MM.1S (cell line): ENCODE measurements around the gene C16orf78.
"Not testable (repeated sequence)": the region's sequence is repeated elsewhere in the genome, so short reads cannot be mapped to it uniquely, and the experiment has no call there.

Experiments
- DNase-seq: peaks from one replicate; pipeline ENCODE4 v3.0.0-alpha.2; 2015
- H2AFZ ChIP-seq: fragments of 300-600 bp; sonication (generic); 2 replicates; pipeline ENCODE4 v1.6.0; 2016; ENCODE audit warnings: antibody characterized with exemption, low read length
- H3F3A ChIP-seq: fragments of 300-600 bp; sonication (generic); 2 replicates; pipeline ENCODE4 v1.6.1; 2016; ENCODE audit warnings: mild to moderate bottlenecking, antibody characterized with exemption, low read length, moderate library complexity, mixed read lengths; ENCODE audit not compliant: insufficient read depth
- H3K27ac ChIP-seq: fragments of 300-600 bp; sonication (generic); 2 replicates; pipeline ENCODE4 v1.5.1; 2016; ENCODE audit warnings: mild to moderate bottlenecking, low read length
- H3K27me3 ChIP-seq: fragments of 300-600 bp; sonication (generic); replicated peaks from 2 replicates; pipeline ENCODE4 v1.6.0; 2016; ENCODE audit warnings: low read length; ENCODE audit not compliant: insufficient read depth
- H3K36me3 ChIP-seq: fragments of 300-600 bp; sonication (generic); replicated peaks from 2 replicates; pipeline ENCODE4 v1.6.1; 2016; ENCODE audit warnings: mild to moderate bottlenecking, low read length, mixed read lengths; ENCODE audit not compliant: insufficient read depth
- H3K4me1 ChIP-seq: fragments of 300-600 bp; sonication (generic); 2 replicates; pipeline ENCODE4 v1.6.1; 2016; ENCODE audit warnings: low read length, mixed read lengths
- H3K4me2 ChIP-seq: fragments of 300-600 bp; sonication (generic); 2 replicates; pipeline ENCODE4 v1.6.0; 2016; ENCODE audit warnings: low read depth, low read length
- H3K4me3 ChIP-seq: fragments of 300-600 bp; sonication (generic); 2 replicates; pipeline ENCODE4 v1.5.1; 2016; ENCODE audit warnings: low read length, mixed read lengths
- H3K79me2 ChIP-seq: fragments of 300-600 bp; sonication (generic); 2 replicates; pipeline ENCODE4 v1.6.1; 2016; ENCODE audit warnings: mixed run types, low read length, mixed read lengths
- H3K9ac ChIP-seq: fragments of 300-600 bp; sonication (generic); 2 replicates; pipeline ENCODE4 v1.6.1; 2016; ENCODE audit warnings: low read length, mixed read lengths
- H3K9me2 ChIP-seq: fragments of 300-600 bp; sonication (generic); replicated peaks from 2 replicates; pipeline ENCODE4 v1.6.1; 2016; ENCODE audit warnings: mild to moderate bottlenecking, low read length, mixed read lengths; ENCODE audit not compliant: insufficient read depth
- H3K9me3 ChIP-seq: fragments of 300-600 bp; sonication (generic); replicated peaks from 2 replicates; pipeline ENCODE4 v1.6.1; 2016; ENCODE audit warnings: mild to moderate bottlenecking, low read length, mixed read lengths; ENCODE audit not compliant: insufficient read depth
- H4K20me1 ChIP-seq: fragments of 300-600 bp; sonication (generic); 2 replicates; pipeline ENCODE4 v1.6.1; 2016; ENCODE audit warnings: mild to moderate bottlenecking, low read length, moderate library complexity, mixed read lengths; ENCODE audit not compliant: insufficient read depth
- EZH2 ChIP-seq: fragments of 300-600 bp; sonication (generic); optimal IDR thresholded peaks from 2 replicates; pipeline ENCODE3; 2017; ENCODE audit warnings: low read depth, mild to moderate bottlenecking, antibody characterized with exemption, low read length, mixed read lengths
- EZH2phosphoT487 ChIP-seq: fragments of 300-600 bp; sonication (generic); IDR thresholded peaks from 2 replicates; pipeline ENCODE4 v1.6.1; 2018; ENCODE audit warnings: antibody characterized with exemption, low read length
- TF ChIP-seq, protein P1 (sequence below): fragments of 300-600 bp; sonication (generic); IDR thresholded peaks from 2 replicates; pipeline ENCODE4 v1.5.1; 2016; ENCODE audit warnings: antibody characterized with exemption, low read length, mixed read lengths

Gene C16orf78

DNA sequence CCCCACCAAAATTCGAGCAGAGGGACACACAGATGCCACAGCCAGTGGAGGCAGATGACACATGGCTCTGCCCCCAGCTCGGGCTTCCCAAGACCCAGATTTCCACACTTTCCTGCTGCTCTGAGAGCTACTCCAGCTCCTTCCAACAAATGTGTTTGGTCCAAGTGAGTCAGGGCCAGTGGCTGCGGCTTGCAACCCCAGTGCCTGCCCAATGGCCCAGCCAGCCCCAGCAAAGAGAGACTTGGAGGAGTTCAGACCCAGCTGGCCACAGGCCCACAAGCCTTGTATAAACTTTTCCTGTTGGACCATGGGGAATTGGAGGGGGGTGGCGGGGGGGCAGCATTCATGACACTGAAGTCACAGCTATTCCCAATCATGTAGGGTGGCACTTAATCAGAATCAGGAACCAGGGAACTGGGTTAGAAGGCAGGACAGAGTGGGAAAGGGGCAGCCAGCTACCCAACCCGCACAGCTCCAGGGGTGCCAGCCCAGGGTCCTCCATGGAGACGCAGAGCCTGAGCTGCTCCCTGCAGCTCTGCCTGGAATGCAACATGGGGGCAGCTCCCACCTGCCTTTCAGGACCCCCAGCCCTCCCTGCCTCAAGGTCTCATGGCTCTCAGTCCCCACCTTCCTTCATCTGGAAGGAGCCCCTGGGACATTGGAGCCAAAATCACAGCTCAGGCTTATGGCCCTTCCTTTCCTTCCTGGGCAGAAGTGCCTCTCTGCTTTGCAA lies 17.5 kb upstream of the C16orf78 start:
- H4K20me1 ChIP-seq: no peaks in the 10 kb centered on the region
- H2AFZ ChIP-seq: no peak overlapping the region
- H3K27me3 ChIP-seq: no peaks in the 10 kb centered on the region
- no peaks in the 10 kb centered on the region for H3K9me3 ChIP-seq
- DNase-seq: no peak
- no peaks in the 10 kb centered on the region for H3K79me2 ChIP-seq
- H3F3A ChIP-seq: no peaks in the 10 kb centered on the region
- no peak overlapping the region for H3K9ac ChIP-seq
- H3K27ac ChIP-seq: no peak overlapping the region
- H3K4me2 ChIP-seq: no peak overlapping the region
- H3K9me2 ChIP-seq: no peaks in the 10 kb centered on the region
- no peak overlapping the region for H3K4me3 ChIP-seq
- no peaks in the 10 kb centered on the region for H3K36me3 ChIP-seq
- TF ChIP-seq EZH2: no peak
- TF ChIP-seq, protein P1, sequence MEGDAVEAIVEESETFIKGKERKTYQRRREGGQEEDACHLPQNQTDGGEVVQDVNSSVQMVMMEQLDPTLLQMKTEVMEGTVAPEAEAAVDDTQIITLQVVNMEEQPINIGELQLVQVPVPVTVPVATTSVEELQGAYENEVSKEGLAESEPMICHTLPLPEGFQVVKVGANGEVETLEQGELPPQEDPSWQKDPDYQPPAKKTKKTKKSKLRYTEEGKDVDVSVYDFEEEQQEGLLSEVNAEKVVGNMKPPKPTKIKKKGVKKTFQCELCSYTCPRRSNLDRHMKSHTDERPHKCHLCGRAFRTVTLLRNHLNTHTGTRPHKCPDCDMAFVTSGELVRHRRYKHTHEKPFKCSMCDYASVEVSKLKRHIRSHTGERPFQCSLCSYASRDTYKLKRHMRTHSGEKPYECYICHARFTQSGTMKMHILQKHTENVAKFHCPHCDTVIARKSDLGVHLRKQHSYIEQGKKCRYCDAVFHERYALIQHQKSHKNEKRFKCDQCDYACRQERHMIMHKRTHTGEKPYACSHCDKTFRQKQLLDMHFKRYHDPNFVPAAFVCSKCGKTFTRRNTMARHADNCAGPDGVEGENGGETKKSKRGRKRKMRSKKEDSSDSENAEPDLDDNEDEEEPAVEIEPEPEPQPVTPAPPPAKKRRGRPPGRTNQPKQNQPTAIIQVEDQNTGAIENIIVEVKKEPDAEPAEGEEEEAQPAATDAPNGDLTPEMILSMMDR: no peak
- TF ChIP-seq EZH2phosphoT487: no peak
- H3K4me1 ChIP-seq: no peaks in the 10 kb centered on the region

- no peaks in the 10 kb centered on the region for H3F3A ChIP-seq
- H3K79me2 ChIP-seq: no peaks in the 10 kb centered on the region
- no peaks in the 10 kb centered on the region for H4K20me1 ChIP-seq
- no peak overlapping the region for H3K4me3 ChIP-seq
- no peak overlapping the region for H3K27ac ChIP-seq
- no peaks in the 10 kb centered on the region for H3K27me3 ChIP-seq
- TF ChIP-seq, protein P1: no peak
- no peak for TF ChIP-seq EZH2
- no peak for TF ChIP-seq EZH2phosphoT487
- no peaks in the 10 kb centered on the region for H3K36me3 ChIP-seq
- no peak overlapping the region for H3K4me2 ChIP-seq
- no peak overlapping the region for H3K9ac ChIP-seq
- no peak overlapping the region for H2AFZ ChIP-seq
- H3K4me1 ChIP-seq: no peaks in the 10 kb centered on the region
- no peaks in the 10 kb centered on the region for H3K9me3 ChIP-seq
- H3K9me2 ChIP-seq: no peaks in the 10 kb centered on the region
- no peak for DNase-seq
Observed at GRCh38 chr16:49356728-49357488, 16.7 kb upstream of the C16orf78 start.

- H3F3A ChIP-seq: no peaks in the 10 kb centered on the region
- TF ChIP-seq EZH2: no peak
- TF ChIP-seq EZH2phosphoT487: no peak
- TF ChIP-seq, protein P1: no peak
- H2AFZ ChIP-seq: no peak overlapping the region
- H3K79me2 ChIP-seq: no peaks in the 10 kb centered on the region
- H3K4me2 ChIP-seq: no peak overlapping the region
- H3K9me3 ChIP-seq: no peaks in the 10 kb centered on the region
- no peaks in the 10 kb centered on the region for H3K27me3 ChIP-seq
- DNase-seq: no peak
- no peaks in the 10 kb centered on the region for H3K36me3 ChIP-seq
- no peak overlapping the region for H3K27ac ChIP-seq
- no peak overlapping the region for H3K4me3 ChIP-seq
- H4K20me1 ChIP-seq: no peaks in the 10 kb centered on the region
- H3K9me2 ChIP-seq: no peaks in the 10 kb centered on the region
- H3K4me1 ChIP-seq: no peaks in the 10 kb centered on the region
- H3K9ac ChIP-seq: no peak overlapping the region
Observed at GRCh38 chr16:49359591-49359990, 14.0 kb upstream of the C16orf78 start.

- not testable (repeated sequence) for H3K9me3 ChIP-seq, H3K79me2 ChIP-seq, H3K27me3 ChIP-seq, H3K36me3 ChIP-seq, H3K4me2 ChIP-seq, H2AFZ ChIP-seq, DNase-seq, H3K27ac ChIP-seq, H3K4me3 ChIP-seq, H3K9ac ChIP-seq, H4K20me1 ChIP-seq, H3F3A ChIP-seq, H3K9me2 ChIP-seq
- peaks cover 12% of the 10 kb centered on the region for H3K4me1 ChIP-seq
Observed at GRCh38 chr16:49361731-49362130, 11.9 kb upstream of the C16orf78 start.
